GM23338 (cell line): ENCODE results near the gene DNAH10.

Experiments
- CREB1 ChIP-seq: fragments of 250-450 bp; sonication (Bioruptor Pico); IDR thresholded peaks from 2 replicates; pipeline ENCODE4 v1.5.0; 2020; ENCODE audit warnings: low read depth, mild to moderate bottlenecking, moderate library complexity
- EZH2 ChIP-seq: fragments of 200-600 bp; sonication (generic); IDR thresholded peaks from one replicate; pipeline ENCODE4 v1.8.0; 2017; ENCODE audit warnings: antibody characterized with exemption, mild to moderate bottlenecking, low read depth; ENCODE audit not compliant: unreplicated experiment
- EZH2phosphoT487 ChIP-seq: fragments of 200-600 bp; sonication (generic); IDR thresholded peaks from one replicate; pipeline ENCODE4 v1.8.1; 2018; ENCODE audit warnings: antibody characterized with exemption; ENCODE audit not compliant: unreplicated experiment
- JUNB ChIP-seq: IDR thresholded peaks from one replicate; pipeline ENCODE4 v1.6.1; 2016; ENCODE audit warnings: antibody characterized with exemption; ENCODE audit not compliant: unreplicated experiment
- NANOG ChIP-seq: IDR thresholded peaks from 2 replicates; pipeline ENCODE4 v1.6.1; 2016; ENCODE audit warnings: antibody characterized with exemption, borderline replicate concordance
- POLR2AphosphoS5 ChIP-seq: IDR thresholded peaks from 2 replicates; pipeline ENCODE4 v1.6.1; 2016; ENCODE audit warnings: antibody characterized with exemption, low read depth
- STAT1 ChIP-seq: IDR thresholded peaks from one replicate; pipeline ENCODE4 v1.6.1; 2016; ENCODE audit warnings: antibody characterized with exemption; ENCODE audit not compliant: unreplicated experiment
- ZNF114 ChIP-seq: fragments of 250-450 bp; sonication (Bioruptor Pico); IDR thresholded peaks from 2 replicates; pipeline ENCODE4 v1.5.0; 2020; ENCODE audit warnings: mild to moderate bottlenecking, moderate library complexity
- ZNF331 ChIP-seq: fragments of 250-450 bp; sonication (Bioruptor Pico); IDR thresholded peaks from 2 replicates; pipeline ENCODE4 v1.5.0; 2020; ENCODE audit warnings: low read depth, mild to moderate bottlenecking, moderate library complexity
- ZNF462 ChIP-seq: fragments of 250-450 bp; sonication (Bioruptor Pico); IDR thresholded peaks from 2 replicates; pipeline ENCODE4 v1.5.0; 2020; ENCODE audit warnings: mild to moderate bottlenecking, moderate library complexity
- TF ChIP-seq, protein P1 (sequence below): IDR thresholded peaks from one replicate; pipeline ENCODE4 v1.6.1; 2018; ENCODE audit warnings: antibody characterized with exemption; ENCODE audit not compliant: unreplicated experiment
- TF ChIP-seq, protein P2 (sequence below), 2 experiments: fragments of 200-600 bp in 1 of 2; sonication (generic) in 1 of 2; conservative IDR thresholded peaks; 2 replicates each; pipeline versions ENCODE4 v1.5.1 to v1.6.1; 2016 to 2017; ENCODE audit warnings: antibody characterized with exemption in 2 of 2, low read depth in 2 of 2, mild to moderate bottlenecking in 2 of 2, moderate library complexity in 1 of 2
- TF ChIP-seq, protein P3 (sequence below): IDR thresholded peaks from 2 replicates; pipeline ENCODE4 v1.6.1; 2016; ENCODE audit warnings: antibody characterized with exemption

DNA sequence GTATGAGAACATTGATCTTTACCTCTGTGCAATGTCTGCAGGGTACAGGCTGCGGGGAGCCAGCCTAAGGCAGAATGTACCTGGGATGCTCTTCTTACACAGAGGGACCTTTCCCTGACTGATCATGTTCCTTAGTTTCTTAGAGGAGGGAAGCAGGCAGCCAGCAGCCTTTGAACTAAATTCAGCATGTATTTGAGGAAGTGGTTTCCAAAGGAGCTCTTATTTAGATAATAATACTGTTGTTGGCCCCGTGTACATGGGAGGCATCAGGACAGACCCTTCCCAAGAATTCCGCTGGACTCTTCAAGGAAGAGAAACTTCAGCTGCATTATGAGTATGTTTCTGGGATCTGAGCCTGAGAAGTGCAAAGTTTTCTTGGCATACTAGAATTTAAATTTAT is 111.7 kb downstream of the DNAH10 start:
- no peak for TF ChIP-seq STAT1
- TF ChIP-seq, protein P1, sequence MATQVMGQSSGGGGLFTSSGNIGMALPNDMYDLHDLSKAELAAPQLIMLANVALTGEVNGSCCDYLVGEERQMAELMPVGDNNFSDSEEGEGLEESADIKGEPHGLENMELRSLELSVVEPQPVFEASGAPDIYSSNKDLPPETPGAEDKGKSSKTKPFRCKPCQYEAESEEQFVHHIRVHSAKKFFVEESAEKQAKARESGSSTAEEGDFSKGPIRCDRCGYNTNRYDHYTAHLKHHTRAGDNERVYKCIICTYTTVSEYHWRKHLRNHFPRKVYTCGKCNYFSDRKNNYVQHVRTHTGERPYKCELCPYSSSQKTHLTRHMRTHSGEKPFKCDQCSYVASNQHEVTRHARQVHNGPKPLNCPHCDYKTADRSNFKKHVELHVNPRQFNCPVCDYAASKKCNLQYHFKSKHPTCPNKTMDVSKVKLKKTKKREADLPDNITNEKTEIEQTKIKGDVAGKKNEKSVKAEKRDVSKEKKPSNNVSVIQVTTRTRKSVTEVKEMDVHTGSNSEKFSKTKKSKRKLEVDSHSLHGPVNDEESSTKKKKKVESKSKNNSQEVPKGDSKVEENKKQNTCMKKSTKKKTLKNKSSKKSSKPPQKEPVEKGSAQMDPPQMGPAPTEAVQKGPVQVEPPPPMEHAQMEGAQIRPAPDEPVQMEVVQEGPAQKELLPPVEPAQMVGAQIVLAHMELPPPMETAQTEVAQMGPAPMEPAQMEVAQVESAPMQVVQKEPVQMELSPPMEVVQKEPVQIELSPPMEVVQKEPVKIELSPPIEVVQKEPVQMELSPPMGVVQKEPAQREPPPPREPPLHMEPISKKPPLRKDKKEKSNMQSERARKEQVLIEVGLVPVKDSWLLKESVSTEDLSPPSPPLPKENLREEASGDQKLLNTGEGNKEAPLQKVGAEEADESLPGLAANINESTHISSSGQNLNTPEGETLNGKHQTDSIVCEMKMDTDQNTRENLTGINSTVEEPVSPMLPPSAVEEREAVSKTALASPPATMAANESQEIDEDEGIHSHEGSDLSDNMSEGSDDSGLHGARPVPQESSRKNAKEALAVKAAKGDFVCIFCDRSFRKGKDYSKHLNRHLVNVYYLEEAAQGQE = no peak
- TF ChIP-seq CREB1 = no peak
- TF ChIP-seq JUNB = no peak
- TF ChIP-seq EZH2phosphoT487 = no peak
- TF ChIP-seq, protein P2, sequence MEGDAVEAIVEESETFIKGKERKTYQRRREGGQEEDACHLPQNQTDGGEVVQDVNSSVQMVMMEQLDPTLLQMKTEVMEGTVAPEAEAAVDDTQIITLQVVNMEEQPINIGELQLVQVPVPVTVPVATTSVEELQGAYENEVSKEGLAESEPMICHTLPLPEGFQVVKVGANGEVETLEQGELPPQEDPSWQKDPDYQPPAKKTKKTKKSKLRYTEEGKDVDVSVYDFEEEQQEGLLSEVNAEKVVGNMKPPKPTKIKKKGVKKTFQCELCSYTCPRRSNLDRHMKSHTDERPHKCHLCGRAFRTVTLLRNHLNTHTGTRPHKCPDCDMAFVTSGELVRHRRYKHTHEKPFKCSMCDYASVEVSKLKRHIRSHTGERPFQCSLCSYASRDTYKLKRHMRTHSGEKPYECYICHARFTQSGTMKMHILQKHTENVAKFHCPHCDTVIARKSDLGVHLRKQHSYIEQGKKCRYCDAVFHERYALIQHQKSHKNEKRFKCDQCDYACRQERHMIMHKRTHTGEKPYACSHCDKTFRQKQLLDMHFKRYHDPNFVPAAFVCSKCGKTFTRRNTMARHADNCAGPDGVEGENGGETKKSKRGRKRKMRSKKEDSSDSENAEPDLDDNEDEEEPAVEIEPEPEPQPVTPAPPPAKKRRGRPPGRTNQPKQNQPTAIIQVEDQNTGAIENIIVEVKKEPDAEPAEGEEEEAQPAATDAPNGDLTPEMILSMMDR (conservative IDR thresholded peaks at IDR 0.05; ENCODE audit: low read depth in 2 of 2) = no peak
- TF ChIP-seq EZH2 = no peak
- no peak for TF ChIP-seq POLR2AphosphoS5
- no peak for TF ChIP-seq NANOG
- TF ChIP-seq ZNF331 (CRISPR knock-in tag) = no peak
- TF ChIP-seq, protein P3, sequence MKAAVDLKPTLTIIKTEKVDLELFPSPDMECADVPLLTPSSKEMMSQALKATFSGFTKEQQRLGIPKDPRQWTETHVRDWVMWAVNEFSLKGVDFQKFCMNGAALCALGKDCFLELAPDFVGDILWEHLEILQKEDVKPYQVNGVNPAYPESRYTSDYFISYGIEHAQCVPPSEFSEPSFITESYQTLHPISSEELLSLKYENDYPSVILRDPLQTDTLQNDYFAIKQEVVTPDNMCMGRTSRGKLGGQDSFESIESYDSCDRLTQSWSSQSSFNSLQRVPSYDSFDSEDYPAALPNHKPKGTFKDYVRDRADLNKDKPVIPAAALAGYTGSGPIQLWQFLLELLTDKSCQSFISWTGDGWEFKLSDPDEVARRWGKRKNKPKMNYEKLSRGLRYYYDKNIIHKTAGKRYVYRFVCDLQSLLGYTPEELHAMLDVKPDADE = no peak
- no peak for TF ChIP-seq ZNF114 (CRISPR knock-in tag)
- TF ChIP-seq ZNF462 (CRISPR knock-in tag) = no peak
